Upper lobe of right lung (tissue), 1 donor: Measurements from ENCODE around the gene TMEM17. TPM values are rescaled to one million over a fixed set of nuclear protein-coding genes. Genes with fewer than 3 reads are reported as not detected.

ENCODE experiments used
- ATAC-seq: fragments of 200-7000 bp; cut with Tn5 transposase; one replicate; pipeline ENCODE4 v1.9.1; 2020; ENCODE audit warnings: mild to moderate bottlenecking, moderate library complexity
- DNase-seq: peaks from one replicate; pipeline ENCODE4 v3.0.0-alpha.2; 2020
- H3K27ac ChIP-seq: fragments of 200-600 bp; one replicate; pipeline ENCODE4 v1.8.0; 2022
- H3K27me3 ChIP-seq: fragments of 200-600 bp; one replicate; pipeline ENCODE4 v1.8.0; 2022; ENCODE audit warnings: mild to moderate bottlenecking
- H3K36me3 ChIP-seq: fragments of 200-600 bp; one replicate; pipeline ENCODE4 v1.8.0; 2022
- H3K4me1 ChIP-seq: fragments of 200-600 bp; one replicate; pipeline ENCODE4 v1.8.0; 2022
- H3K4me3 ChIP-seq: fragments of 200-600 bp; one replicate; pipeline ENCODE4 v1.8.0; 2022; ENCODE audit warnings: mild to moderate bottlenecking
- H3K9me3 ChIP-seq: fragments of 200-600 bp; one replicate; pipeline ENCODE4 v1.8.0; 2022
- CTCF ChIP-seq: fragments of 200-600 bp; IDR thresholded peaks from one replicate; pipeline ENCODE4 v1.8.0; 2022; ENCODE audit warnings: antibody characterized with exemption
- intact Hi-C: fragments of 100-400 bp; cut with DNase I; formaldehyde crosslinking; loops from one replicate; pipeline ENCODE4 v1.11.0; 2022
- total RNA-seq: library from RNA; stranded (reverse); fragmentation: NEBNext Ultra II Directional; extraction: Animal tissue kit (Norgen Biotek cat#: 25700); gene quantifications from one replicate; pipeline ENCODE4 v1.2.1, GENCODE V29; 2021
- donor health status: DM: no; HTN: yes; CAD: no; lungs with severe emphysema.

TMEM17 gene
- total RNA-seq, 1 donor from 2014 or later, result 2.0 TPM

- ATAC-seq (no peak), DNase-seq (no peak)
- Histone ChIP-seq H3K27ac (no peak overlapping the region), H3K9me3 (no peaks in the 10 kb centered on the region), H3K36me3 (no peaks in the 10 kb centered on the region), H3K4me1 (peaks cover 8% of the 10 kb centered on the region), H3K27me3 (no peaks in the 10 kb centered on the region), H3K4me3 (no peak overlapping the region)
- intact Hi-C loops, result no loop called here
- no peak for TF ChIP-seq CTCF
Measured at GRCh38 chr2:62495761-62496160, 10.2 kb downstream of the TMEM17 start.

- DNase-seq, result no peak
- ATAC-seq, result no peak
- Histone ChIP-seq H3K4me1 (peaks cover 8% of the 10 kb centered on the region), H3K36me3 (no peaks in the 10 kb centered on the region), H3K9me3 (no peaks in the 10 kb centered on the region), H3K27me3 (no peaks in the 10 kb centered on the region), H3K27ac (no peak overlapping the region), H3K4me3 (no peak overlapping the region)
- intact Hi-C loops, result no loop called here
- no peak for TF ChIP-seq CTCF
Measured at GRCh38 chr2:62492048-62492447, 13.9 kb downstream of the TMEM17 start.

- Histone ChIP-seq H3K9me3 (no peaks in the 10 kb centered on the region), H3K27ac (no peak overlapping the region), H3K4me1 (peaks cover 9% of the 10 kb centered on the region), H3K27me3 (no peaks in the 10 kb centered on the region), H3K36me3 (no peaks in the 10 kb centered on the region), H3K4me3 (no peak overlapping the region)
- intact Hi-C loops, result no loop called here
- ATAC-seq, result no peak
- TF ChIP-seq CTCF, result no peak
- no peak for DNase-seq
Measured at GRCh38 chr2:62489702-62490101, 16.3 kb downstream of the TMEM17 start.

- Histone ChIP-seq H3K4me1 (peaks cover 9% of the 10 kb centered on the region), H3K4me3 (no peak overlapping the region), H3K9me3 (no peaks in the 10 kb centered on the region), H3K27me3 (no peaks in the 10 kb centered on the region), H3K27ac (no peak overlapping the region), H3K36me3 (no peaks in the 10 kb centered on the region)
- ATAC-seq, result no peak
- intact Hi-C loops, result no loop called here
- DNase-seq, result no peak
- TF ChIP-seq CTCF, result no peak
Measured at GRCh38 chr2:62489162-62489561, 16.8 kb downstream of the TMEM17 start.

GRCh38 chr2:62486439-62486765 lies 19.6 kb downstream of the TMEM17 start:
- no peaks in the 10 kb centered on the region for H3K36me3 ChIP-seq
- DNase-seq, result no peak
- no peaks in the 10 kb centered on the region for H3K27me3 ChIP-seq
- H3K4me1 ChIP-seq, result peaks cover 9% of the 10 kb centered on the region
- TF ChIP-seq CTCF, result no peak
- H3K9me3 ChIP-seq, result no peaks in the 10 kb centered on the region
- no peak for ATAC-seq
- intact Hi-C loops, result no loop called here
- no peak overlapping the region for H3K4me3 ChIP-seq
- peak overlapping the region; percentile 6 for H3K27ac ChIP-seq

- Histone ChIP-seq H3K27me3 (no peaks in the 10 kb centered on the region), H3K36me3 (no peaks in the 10 kb centered on the region), H3K9me3 (no peaks in the 10 kb centered on the region), H3K27ac (peak overlapping the region; percentile 6), H3K4me3 (no peak overlapping the region), H3K4me1 (peaks cover 9% of the 10 kb centered on the region)
- ATAC-seq (peak; percentile 42), DNase-seq (no peak)
- TF ChIP-seq CTCF, result no peak
- intact Hi-C loops, result no loop called here
Measured at GRCh38 chr2:62485761-62486438, 20.1 kb downstream of the TMEM17 start.
